Measurements from ENCODE around the gene PKD1.
"Not testable (repeated sequence)": the region's sequence is repeated elsewhere in the genome, so short reads cannot be mapped to it uniquely, and the experiment has no call there.

Gene PKD1

DNA sequence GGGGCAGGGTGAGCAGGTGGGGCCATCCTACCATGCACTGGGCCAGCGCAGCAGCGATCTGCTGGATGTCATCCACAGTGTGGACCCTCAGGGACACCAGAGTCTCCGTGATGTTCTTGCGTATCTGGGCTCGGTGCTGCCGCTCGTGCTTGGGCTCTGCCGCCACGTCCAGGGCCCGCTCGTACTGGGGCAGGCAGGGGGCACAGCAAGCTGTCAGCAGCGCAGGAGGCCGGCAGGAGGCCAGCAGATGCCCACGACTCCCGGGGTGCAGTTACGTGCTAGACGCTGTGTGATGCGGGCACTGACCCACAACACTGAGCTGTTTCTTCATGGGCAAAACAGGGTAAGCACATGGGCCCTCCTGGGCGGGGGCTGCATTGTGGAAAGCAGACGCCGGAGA is 30.4 kb downstream of the PKD1 start:
- not testable (repeated sequence) for DNase-seq

DNA sequence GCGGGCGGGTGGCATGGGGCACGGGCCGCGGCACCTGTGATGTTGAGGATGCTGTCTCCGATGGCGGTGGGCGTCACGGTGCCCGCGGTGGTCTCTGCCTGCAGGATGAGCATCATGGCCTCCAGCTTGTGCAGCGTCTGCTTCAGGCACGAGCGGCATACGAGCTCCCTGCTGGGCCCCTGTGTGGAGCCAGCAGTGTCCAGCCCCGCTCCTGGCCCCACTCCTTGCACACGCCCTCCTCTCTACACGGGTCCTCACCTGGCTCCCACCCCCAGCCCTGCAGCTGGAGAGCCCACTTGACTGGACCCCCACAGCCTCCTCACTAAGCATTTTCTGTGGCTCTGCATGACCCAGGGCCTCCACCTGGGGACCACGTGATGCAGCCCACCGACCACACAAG is 31.2 kb downstream of the PKD1 start:
- not testable (repeated sequence) for DNase-seq

DNA sequence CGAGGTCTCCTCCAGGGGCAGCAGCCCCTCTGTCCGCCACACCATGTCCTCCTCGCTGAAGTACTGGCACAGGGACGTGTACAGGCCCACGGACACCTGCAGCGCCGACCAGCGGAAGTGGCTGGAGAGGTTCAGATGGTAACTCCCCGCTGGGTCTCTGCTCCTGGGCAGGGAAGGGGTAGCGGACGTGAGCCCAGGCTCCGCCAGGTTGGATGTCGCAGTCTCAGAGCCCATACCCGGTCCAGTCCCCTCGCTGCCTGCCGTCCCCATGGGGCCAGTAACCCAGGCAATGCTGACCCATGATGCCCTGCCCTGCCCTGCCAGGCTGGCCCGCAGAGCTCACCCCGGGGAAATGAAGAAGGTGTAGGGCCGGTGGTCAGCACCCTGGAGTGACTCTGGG is 33.2 kb downstream of the PKD1 start:
- no peak for DNase-seq

DNA sequence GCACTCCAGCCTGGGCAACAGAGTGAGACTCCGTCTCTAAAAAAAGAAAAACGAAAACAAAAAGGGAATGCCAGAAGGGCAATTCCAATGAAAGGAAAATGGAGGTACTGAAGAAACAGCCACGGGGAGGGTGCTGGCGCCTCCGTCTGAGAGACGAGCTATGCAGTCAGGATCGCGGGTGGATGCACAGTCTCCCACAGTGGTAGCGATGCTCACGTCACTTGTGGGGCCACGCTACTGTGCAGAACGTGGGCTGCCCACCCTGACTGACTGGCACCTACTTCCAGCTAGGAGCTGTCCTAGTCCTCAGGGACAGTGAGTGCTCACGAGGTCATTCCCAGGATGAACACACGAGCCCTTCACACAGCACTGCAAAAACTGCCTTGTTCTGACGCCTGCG is 34.1 kb downstream of the PKD1 start:
- DNase-seq: not testable (repeated sequence)

DNA sequence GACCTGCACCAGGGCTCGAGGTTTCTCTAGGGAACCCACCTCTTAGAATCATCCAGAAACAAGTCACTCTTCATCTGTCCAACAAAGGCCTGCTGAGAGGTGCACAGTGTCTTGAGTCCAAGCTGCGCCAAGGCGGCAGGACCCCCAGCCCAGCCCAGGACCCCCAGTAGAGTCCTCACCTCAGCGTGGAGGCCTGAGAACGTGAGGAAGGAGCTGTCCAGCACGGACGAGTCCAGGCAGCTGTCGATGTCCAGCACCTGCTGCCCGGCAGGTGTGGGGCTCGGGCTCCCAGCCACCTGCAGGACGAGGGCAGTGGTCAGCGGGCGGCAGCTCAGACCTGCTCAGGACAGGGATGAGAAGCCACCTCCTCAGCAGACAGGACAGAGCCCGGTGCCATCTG is 38.0 kb downstream of the PKD1 start:
- not testable (repeated sequence) for DNase-seq

DNA sequence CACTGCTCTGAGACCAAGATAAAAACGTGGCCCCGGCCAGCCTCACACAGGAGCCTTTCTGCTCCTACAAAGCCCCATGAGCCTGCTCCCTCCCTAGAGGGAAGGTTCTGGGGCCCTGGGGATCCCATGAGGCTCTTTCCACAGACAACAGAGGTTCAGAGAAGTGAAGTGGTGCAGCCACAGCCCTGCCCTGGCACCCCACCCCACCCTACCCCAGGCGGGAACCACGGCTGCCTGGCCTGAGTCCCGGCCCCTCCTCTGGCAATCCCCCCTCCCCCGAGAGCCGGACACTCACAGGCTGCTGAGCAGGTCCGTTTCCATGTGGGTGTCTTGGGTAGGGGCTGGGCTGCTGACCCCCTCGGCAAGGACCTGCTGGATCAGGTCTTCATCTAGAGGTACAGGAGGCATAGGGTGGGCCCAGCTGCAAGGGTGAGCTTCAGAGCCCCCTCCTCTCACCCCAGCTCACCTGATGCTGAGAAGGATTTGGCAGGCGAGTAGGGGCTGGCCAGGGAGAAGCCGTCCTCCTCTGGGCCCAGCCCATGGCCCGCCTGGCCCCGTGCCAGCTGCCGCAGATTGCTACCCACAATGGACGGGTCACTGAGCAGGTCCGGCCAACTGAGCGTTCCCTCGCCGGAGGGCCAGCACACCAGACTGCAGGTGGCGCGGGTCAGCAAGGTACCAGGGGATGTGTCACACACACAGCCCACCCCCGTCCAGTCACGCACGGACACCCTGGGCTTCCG is 38.7 kb downstream of the PKD1 start:
- no peak for DNase-seq

DNA sequence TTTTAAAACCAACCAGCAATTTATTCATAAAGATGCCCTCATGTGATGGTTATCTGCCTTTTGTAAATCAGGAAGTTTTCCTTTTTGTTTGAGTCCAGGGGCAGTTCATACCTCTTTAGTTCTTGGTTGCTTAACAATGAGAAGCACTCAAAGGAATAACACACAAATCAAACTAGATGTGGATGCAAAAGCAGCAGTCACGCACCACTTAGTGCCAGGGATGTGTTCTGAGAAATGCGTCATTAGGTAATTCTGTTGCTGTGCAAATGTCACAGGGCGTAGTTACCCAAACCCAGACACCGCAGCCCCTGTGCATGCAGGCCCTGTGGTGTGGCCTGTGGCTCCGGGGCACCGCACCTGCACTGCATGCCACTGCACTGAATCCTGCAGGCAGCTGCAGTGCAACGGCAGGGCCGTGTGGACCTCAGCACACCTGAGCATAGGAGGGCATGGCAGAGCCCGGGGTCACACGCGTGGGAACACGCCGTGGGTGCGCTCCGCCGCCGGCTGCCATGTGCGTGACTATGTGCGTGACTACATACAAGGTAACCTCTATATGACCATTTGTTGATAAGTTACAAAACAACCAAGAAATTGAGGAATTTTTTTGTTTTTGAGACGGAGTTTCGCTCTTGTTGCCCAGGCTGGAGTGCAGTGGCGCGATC is 39.6 kb downstream of the PKD1 start:
- DNase-seq: no peak

DNA sequence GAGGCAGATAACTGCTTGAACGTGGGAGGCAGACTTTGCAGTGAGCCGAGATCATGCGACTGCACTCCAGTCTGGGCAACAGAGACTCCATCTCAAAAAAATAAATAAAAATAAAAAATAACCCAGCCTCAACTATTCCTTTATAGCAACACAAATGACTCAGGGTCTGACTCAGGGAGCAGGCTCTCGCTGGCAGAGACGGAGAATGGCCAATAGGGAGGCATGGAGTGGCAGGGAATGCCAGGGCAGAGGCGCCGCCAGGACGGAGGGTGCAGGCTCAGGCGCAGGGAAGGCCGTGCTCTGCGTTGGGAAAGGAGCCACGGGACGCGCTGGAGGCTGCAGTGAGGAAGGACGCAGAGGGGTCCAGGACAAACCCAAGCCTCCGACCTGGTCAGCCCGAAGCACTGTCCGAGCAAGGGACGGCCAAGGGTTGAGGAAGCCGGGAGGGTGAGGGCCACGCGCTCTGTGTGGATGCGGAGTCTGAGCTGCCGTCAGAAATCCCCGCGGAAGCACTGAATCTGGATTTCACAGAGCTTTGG is 40.3 kb downstream of the PKD1 start:
- no peak for DNase-seq

DNA sequence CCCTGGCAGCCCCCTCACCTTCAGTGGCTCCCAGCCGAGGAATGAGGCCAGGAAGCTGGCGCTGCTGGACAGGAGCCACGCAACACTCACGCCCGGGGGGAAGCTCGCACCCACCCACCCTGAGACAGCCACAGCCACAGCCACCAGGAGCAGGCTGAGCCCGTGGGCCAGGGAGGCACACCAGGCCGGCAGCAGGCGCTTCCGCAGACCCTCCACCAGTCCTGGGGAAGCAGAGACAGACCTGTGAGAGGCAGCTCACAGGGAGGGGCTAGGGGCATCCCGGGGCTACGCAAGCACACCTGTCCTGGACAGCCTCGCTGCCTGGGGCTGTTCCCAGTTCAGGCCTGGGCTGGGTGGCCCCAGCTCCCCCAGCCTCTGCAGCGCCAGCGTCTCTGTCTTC is 41.9 kb downstream of the PKD1 start:
- no peak for DNase-seq

DNA sequence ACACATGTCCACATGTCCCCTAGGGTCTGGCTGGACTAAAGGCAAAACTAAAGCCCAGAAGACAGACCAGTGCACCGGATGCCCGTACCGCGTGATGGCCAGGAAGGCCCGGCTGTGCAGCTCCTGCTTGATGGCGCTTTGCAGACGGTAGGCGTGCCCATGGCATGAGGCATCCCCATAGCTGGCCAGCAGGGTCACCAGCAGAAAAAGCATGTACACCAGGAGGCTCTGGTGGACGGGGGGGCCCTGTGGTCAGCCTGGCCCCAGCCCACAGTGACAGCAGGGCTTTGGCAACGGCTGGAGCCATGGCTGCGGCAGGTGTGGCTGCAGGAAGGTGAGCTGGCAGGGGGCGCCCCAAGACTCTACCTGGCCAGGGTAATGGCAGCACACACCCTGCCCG is 42.8 kb downstream of the PKD1 start:
- DNase-seq: no peak

DNA sequence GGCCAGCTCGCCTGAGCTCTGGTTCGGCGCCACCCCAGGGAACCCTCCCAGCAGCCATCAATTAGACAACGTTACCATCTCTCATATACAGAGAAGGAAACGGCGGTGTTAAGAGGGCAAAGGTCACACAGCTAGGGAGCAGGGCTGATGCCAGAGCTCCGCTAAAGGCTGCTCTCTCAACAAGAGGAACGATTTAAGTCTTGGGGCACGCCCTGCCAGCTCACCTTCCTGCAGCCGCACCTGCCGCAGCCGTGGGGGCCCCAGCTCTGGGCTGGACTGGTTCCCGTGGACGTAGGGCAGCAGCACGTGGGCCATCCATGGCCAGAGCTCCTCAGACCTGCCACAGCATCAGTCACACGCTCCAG is 43.5 kb downstream of the PKD1 start:
- DNase-seq: no peak

DNA sequence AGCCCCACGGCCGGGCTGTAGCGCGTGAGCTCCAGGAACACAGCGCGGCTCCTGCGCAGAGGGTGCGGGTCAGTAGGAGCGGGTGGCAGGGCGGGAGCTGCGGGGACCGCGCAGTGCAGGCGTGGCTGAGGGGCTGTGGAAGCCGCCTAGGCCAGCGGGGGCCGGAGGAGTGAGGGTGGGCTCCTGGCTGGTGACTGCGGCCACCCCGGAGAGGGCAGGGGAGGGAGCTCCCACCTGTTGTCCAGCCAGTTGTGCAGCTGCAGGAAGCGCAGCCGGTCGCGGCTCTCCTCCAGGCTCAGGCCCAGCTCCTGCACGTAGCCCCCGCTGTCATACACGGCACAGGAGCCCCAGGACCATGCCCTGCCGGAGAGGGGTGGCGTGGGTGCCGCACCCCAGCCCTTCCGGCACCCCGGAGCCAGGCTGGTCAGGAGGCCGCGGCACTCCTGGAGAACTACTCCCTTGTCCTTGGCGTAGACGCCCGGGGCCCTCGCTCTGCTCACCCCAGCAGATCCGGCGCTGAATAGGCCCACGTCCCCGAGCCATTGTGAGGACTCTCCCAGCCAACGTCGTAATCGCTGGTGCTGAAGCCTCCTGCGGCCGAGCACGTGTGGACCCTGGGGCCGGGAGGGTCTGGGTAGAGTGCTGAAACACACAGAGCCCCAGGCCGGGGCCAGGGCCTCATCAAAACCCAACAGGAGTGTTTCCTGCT is 44.0 kb downstream of the PKD1 start:
- DNase-seq: no peak

DNA sequence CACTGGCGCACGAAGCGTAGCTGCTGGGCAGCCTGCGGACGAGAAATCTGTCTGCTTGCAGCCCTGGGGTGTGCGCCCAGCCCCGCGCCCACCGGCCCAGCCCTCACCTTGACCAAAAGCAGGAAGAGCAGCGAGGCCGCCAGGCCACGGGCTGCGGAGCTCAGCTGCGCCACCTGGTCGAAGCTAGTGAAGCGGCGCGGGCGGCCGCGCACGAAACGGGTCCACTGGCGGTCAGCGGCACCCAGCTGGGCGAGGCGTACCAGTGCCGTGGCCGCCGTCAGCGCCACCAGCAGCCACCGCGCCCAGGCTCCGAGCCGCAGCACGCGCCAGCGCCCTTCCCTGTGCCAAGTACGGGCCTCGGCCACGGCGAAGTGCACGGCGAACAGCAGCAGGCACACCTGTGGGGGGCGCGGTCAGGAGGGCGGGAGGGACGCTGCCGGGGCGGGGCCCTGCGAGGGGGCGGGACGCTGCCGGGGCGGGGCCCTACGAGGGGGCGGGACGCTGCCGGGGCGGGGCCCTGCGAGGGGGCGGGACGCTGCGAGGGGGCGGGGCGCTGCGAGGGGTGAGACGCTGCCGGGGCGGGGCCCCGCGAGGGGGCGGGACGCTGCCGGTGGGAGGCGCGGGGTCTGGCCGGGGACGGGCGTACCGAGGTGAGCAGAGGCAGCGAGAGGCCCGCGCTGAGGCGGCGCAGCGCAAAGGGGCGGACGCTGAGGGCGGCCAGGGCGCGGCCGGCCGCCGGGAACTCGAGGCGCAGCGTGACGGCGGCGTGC is 44.7 kb downstream of the PKD1 start:
- DNase-seq: no peak

DNA sequence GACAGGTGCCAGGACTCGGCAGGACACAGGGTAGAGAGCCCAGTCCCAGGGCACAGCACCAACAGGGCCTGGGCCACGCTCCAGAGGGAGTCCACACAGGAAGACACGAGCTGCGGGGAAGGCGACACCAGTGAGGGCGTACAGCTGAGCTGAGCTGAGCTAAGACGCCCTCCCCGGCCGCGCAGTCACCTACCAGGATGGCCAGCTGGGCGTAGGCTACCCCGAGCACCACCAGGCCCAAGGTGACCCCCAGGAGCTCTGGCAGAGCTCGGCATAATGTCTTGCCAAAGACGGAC is 45.3 kb downstream of the PKD1 start:
- no peak for DNase-seq

DNA sequence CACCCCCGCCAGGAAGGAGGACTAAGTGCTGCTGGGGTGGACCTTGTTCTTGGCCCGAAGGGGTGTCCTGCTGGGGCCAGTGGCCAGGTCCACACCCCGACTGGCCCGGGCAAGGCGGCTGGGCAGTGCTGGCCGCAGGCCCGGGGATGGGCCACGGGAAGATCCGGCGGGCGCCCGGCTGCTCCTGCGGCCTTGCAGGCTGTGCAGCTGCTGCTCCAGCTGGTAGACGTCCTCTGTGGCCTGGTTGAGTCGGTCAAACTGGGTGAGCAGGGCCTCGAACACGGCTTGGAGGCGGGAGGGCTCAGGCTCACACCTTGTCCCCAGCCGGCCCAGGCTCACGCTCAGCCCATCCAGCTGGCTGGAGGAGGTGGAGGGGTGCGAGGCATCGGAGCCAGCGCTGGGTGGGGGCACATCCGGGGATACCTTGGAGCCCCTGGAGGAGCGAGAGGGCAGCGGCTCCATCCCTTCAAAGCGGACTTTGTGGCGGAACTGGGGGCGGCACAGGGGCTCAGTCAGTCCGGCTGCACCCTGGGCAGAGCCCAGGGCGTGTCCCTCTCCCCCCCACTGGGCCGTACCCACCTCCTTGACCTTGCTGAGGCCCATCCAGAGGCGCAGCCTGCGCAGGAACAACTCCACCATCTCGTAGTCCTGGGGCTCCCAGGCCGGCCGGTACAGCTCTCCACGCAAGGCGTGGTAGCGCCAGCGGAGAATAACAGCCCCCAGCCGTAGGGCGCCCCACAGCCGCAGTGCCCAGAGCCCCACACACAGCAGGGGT is 45.8 kb downstream of the PKD1 start:
- no peak for DNase-seq

DNA sequence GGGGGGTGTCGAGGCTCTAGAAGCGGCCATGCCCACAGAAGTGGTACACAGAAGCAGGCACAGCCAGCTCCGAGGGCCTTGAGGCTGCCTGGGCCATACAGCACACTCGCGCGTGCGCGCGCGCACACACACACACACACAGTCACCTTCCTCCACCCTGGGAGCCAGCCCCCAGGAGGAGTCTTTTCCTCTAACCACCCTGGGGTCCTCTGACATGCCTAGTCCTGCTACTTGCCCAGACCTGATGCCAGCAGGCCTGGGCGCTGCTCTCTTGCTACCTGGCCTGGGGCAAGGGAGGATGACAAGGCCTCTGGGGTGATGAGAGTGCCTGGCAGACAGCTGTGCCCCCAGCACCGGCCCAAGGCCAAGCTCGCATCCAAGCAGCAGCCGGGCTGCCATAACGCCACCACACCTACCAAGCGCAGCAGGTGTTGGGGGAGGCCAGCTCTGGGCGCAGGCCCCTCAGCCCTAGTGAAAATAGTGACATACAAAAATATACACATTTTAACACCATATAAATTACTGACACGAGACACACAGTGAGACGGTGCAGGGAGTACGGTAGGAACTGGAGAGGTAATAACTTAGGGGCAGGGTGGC is 46.8 kb downstream of the PKD1 start:
- DNase-seq: no peak

DNA sequence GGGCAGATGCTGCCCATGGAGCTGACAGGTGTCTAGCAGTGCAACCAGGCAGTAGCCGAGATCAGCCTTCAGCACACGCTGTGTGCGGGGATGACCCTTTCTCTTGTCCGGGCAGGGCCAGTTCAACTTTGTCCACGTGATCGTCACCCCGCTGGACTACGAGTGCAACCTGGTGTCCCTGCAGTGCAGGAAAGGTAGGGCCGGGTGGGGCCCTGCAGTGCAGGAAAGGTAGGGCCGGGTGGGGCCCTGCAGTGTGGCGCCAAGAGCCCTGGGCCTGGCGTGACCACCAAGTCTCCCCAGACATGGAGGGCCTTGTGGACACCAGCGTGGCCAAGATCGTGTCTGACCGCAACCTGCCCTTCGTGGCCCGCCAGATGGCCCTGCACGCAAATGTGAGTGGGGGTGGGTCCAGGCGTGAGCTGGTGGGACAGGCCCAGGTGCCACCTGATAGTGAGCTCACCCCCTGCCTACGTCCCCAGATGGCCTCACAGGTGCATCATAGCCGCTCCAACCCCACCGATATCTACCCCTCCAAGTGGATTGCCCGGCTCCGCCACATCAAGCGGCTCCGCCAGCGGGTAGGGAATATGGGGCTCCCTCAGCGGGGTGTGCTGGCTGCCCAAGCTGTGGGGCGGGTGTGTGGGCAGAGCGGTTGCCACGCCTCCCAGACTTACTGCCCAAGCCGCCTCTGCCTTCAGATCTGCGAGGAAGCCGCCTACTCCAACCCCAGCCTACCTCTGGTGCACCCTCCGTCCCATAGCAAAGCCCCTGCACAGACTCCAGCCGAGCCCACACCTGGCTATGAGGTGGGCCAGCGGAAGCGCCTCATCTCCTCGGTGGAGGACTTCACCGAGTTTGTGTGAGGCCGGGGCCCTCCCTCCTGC is 47.7 kb downstream of the PKD1 start:
- DNase-seq: no peak

DNA sequence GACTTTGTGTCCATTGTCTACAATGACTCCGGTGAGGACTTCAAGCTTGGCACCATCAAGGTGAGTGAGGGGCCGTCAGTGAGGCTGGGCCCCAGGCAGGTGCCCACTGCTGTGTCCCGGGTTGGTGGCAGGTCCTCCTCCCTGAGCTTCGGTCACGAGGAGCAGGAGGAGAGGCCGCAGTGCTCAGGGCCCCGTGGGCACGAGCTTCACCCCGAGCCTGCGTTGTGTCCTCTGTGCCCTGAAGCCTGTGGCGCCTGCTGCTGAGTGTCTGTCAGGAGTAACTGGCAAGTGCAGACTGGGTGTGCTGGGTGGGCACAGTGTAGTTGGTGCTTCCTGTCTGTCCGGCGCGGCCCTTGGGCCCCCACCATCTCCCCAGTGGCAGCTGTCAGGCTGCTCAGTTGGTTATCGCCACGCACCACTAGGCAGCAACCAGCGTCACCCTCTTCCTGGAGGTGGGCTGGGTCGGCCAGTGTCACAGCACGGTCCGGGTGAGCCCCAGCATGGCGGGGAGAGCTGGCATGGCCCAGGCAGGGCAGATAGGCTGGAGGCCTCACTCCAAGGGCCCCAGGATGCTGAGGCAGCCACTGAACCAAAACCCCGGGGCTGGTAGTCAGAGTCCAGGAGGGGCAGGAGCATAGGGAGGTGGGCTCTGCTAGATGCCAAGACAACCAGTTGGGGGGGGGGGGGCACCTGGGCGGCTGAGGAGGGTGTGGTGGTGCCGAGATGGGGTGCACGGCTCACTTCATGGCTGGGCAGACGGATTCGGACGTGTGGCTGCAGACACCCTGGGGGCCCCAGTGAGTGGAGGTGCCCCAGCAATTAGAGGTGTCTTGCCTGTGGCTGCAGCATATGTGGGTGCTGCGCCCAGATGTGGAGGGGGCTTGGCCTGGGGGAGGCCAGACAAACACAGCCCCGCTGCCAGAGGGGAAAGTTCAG is 48.6 kb downstream of the PKD1 start:
- DNase-seq: no peak

DNA sequence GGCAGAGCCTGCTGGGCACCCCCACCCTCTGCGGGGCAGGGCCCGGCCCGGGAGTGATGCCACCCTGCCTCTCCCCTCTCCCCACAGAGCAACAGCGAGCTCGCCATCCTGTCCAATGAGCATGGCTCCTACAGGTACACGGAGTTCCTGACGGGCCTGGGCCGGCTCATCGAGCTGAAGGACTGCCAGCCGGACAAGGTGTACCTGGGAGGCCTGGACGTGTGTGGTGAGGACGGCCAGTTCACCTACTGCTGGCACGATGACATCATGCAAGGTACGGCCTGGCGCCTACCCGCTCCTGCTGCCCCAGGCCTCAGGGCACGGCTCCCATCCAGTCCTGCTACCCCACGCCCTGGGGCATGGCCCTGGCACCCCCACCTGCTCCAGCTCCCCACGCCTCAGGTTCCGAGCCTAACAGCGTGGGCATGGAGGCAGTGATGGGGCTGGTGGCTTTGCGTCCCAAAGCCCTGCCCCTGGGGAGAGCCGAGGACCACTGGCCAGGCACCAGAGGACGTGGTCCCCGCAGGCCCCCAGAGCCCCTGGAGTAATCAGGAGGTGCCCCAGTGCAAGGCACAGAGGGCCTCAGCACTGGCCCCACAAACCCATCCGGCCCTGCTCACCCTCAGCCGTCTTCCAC is 49.5 kb downstream of the PKD1 start:
- no peak for DNase-seq
